ENCODE measurements around the gene PRAMEF14.
"Not testable (repeated sequence)": the region's sequence is repeated elsewhere in the genome, so short reads cannot be mapped to it uniquely, and the experiment has no call there.

- not testable (repeated sequence) for TF ChIP-seq CTCF (IDR thresholded peaks at IDR 0.05; ENCODE audit: low read depth, low read length); EZH2phosphoT487 (IDR thresholded peaks at IDR 0.05; ENCODE audit: low read depth)
These were observed 4.4 kb downstream of the PRAMEF14 start for GRCh38 chr1:13342496-13342895.
